ENCODE results near the gene C11orf65.

GRCh38 chr11:108483163-108483562, 15.8 kb upstream of the C11orf65 start:
- TF ChIP-seq, protein P1, sequence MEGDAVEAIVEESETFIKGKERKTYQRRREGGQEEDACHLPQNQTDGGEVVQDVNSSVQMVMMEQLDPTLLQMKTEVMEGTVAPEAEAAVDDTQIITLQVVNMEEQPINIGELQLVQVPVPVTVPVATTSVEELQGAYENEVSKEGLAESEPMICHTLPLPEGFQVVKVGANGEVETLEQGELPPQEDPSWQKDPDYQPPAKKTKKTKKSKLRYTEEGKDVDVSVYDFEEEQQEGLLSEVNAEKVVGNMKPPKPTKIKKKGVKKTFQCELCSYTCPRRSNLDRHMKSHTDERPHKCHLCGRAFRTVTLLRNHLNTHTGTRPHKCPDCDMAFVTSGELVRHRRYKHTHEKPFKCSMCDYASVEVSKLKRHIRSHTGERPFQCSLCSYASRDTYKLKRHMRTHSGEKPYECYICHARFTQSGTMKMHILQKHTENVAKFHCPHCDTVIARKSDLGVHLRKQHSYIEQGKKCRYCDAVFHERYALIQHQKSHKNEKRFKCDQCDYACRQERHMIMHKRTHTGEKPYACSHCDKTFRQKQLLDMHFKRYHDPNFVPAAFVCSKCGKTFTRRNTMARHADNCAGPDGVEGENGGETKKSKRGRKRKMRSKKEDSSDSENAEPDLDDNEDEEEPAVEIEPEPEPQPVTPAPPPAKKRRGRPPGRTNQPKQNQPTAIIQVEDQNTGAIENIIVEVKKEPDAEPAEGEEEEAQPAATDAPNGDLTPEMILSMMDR (conservative IDR thresholded peaks at IDR 0.05; ENCODE audit: low read length): no peak
- no peak for TF ChIP-seq EZH2phosphoT487 (IDR thresholded peaks at IDR 0.05; ENCODE audit: borderline replicate concordance, low read depth, low read length)

Data from OCI-LY7 (cell line).